ENCODE results near the gene DDX59.

DDX59 gene

GRCh38 chr1:200669314-200670241 is at the start of gene DDX59:
DDX59 (minus strand) TSS chr1:200669907; CDS start chr1:200666740, 3,167 bp downstream.
- Histone ChIP-seq H3K27me3 (ENCODE audit: insufficient read depth, low read length) (no peaks in the 10 kb centered on the region), H3K4me3 (ENCODE audit: low read length) (peak within 1 kb of the TSS; percentile 81), H3K36me3 (ENCODE audit: insufficient read depth, low read depth, low read length) (peaks cover 18% of the 10 kb centered on the region), H3K27ac (ENCODE audit: low read length) (peak within 1 kb of the TSS; percentile 57), H3K9me3 (ENCODE audit: insufficient read depth, low read depth, low read length) (no peaks in the 10 kb centered on the region), H3K4me1 (ENCODE audit: insufficient read depth, low read length) (peaks cover 19% of the 10 kb centered on the region), H3K9ac (ENCODE audit: low read depth, low read length) (peak within 1 kb of the TSS; percentile 93)

GRCh38 chr1:200714504-200715187 is 44.9 kb upstream of the DDX59 start:
- H3K4me3 ChIP-seq (ENCODE audit: low read length): no peak overlapping the region

GRCh38 chr1:200710166-200710565 is 40.5 kb upstream of the DDX59 start:
- Histone ChIP-seq H3K9ac (ENCODE audit: low read depth, low read length) (no peak overlapping the region), H3K9me3 (ENCODE audit: insufficient read depth, low read depth, low read length) (no peaks in the 10 kb centered on the region), H3K36me3 (ENCODE audit: insufficient read depth, low read depth, low read length) (no peaks in the 10 kb centered on the region), H3K27me3 (ENCODE audit: insufficient read depth, low read length) (no peaks in the 10 kb centered on the region), H3K4me3 (ENCODE audit: low read length) (no peak overlapping the region), H3K27ac (ENCODE audit: low read length) (no peak overlapping the region), H3K4me1 (ENCODE audit: insufficient read depth, low read length) (no peaks in the 10 kb centered on the region)

More at GRCh38 chr1:200714504-200715187, 44.9 kb upstream of the DDX59 start:
- H3K36me3 ChIP-seq (ENCODE audit: insufficient read depth, low read depth, low read length): no peaks in the 10 kb centered on the region
- no peak overlapping the region for H3K9ac ChIP-seq (ENCODE audit: low read depth, low read length)
- no peaks in the 10 kb centered on the region for H3K4me1 ChIP-seq (ENCODE audit: insufficient read depth, low read length)
- no peaks in the 10 kb centered on the region for H3K9me3 ChIP-seq (ENCODE audit: insufficient read depth, low read depth, low read length)
- H3K27me3 ChIP-seq (ENCODE audit: insufficient read depth, low read length): no peaks in the 10 kb centered on the region
- H3K27ac ChIP-seq (ENCODE audit: low read length): no peak overlapping the region

GRCh38 chr1:200708769-200709168 is 39.1 kb upstream of the DDX59 start:
- H3K9me3 ChIP-seq (ENCODE audit: insufficient read depth, low read depth, low read length): no peaks in the 10 kb centered on the region
- no peaks in the 10 kb centered on the region for H3K27me3 ChIP-seq (ENCODE audit: insufficient read depth, low read length)
- no peak overlapping the region for H3K4me3 ChIP-seq (ENCODE audit: low read length)
- no peaks in the 10 kb centered on the region for H3K4me1 ChIP-seq (ENCODE audit: insufficient read depth, low read length)
- H3K27ac ChIP-seq (ENCODE audit: low read length): no peak overlapping the region
- no peaks in the 10 kb centered on the region for H3K36me3 ChIP-seq (ENCODE audit: insufficient read depth, low read depth, low read length)
- no peak overlapping the region for H3K9ac ChIP-seq (ENCODE audit: low read depth, low read length)

GRCh38 chr1:200708161-200708560 is 38.5 kb upstream of the DDX59 start:
- H3K9ac ChIP-seq (ENCODE audit: low read depth, low read length): no peak overlapping the region
- no peaks in the 10 kb centered on the region for H3K27me3 ChIP-seq (ENCODE audit: insufficient read depth, low read length)
- H3K4me3 ChIP-seq (ENCODE audit: low read length): no peak overlapping the region
- no peaks in the 10 kb centered on the region for H3K36me3 ChIP-seq (ENCODE audit: insufficient read depth, low read depth, low read length)
- no peak overlapping the region for H3K27ac ChIP-seq (ENCODE audit: low read length)
- no peaks in the 10 kb centered on the region for H3K4me1 ChIP-seq (ENCODE audit: insufficient read depth, low read length)
- H3K9me3 ChIP-seq (ENCODE audit: insufficient read depth, low read depth, low read length): no peaks in the 10 kb centered on the region

GRCh38 chr1:200707116-200707515 is 37.4 kb upstream of the DDX59 start:
- Histone ChIP-seq H3K36me3 (ENCODE audit: insufficient read depth, low read depth, low read length) (no peaks in the 10 kb centered on the region), H3K4me1 (ENCODE audit: insufficient read depth, low read length) (no peaks in the 10 kb centered on the region), H3K27ac (ENCODE audit: low read length) (no peak overlapping the region), H3K27me3 (ENCODE audit: insufficient read depth, low read length) (no peaks in the 10 kb centered on the region), H3K9me3 (ENCODE audit: insufficient read depth, low read depth, low read length) (no peaks in the 10 kb centered on the region), H3K9ac (ENCODE audit: low read depth, low read length) (no peak overlapping the region), H3K4me3 (ENCODE audit: low read length) (no peak overlapping the region)

GRCh38 chr1:200706111-200706814 is 36.6 kb upstream of the DDX59 start:
- Histone ChIP-seq H3K27ac (ENCODE audit: low read length) (no peak overlapping the region), H3K9me3 (ENCODE audit: insufficient read depth, low read depth, low read length) (no peaks in the 10 kb centered on the region), H3K9ac (ENCODE audit: low read depth, low read length) (no peak overlapping the region), H3K27me3 (ENCODE audit: insufficient read depth, low read length) (no peaks in the 10 kb centered on the region), H3K36me3 (ENCODE audit: insufficient read depth, low read depth, low read length) (no peaks in the 10 kb centered on the region), H3K4me3 (ENCODE audit: low read length) (no peak overlapping the region), H3K4me1 (ENCODE audit: insufficient read depth, low read length) (no peaks in the 10 kb centered on the region)

- H3K27ac ChIP-seq (ENCODE audit: low read length): no peak overlapping the region
- H3K36me3 ChIP-seq (ENCODE audit: insufficient read depth, low read depth, low read length): no peaks in the 10 kb centered on the region
- no peaks in the 10 kb centered on the region for H3K4me1 ChIP-seq (ENCODE audit: insufficient read depth, low read length)
- H3K27me3 ChIP-seq (ENCODE audit: insufficient read depth, low read length): no peaks in the 10 kb centered on the region
- H3K9ac ChIP-seq (ENCODE audit: low read depth, low read length): no peak overlapping the region
- H3K9me3 ChIP-seq (ENCODE audit: insufficient read depth, low read depth, low read length): no peaks in the 10 kb centered on the region
- no peak overlapping the region for H3K4me3 ChIP-seq (ENCODE audit: low read length)
Observed at GRCh38 chr1:200704986-200705500, 35.3 kb upstream of the DDX59 start.

- Histone ChIP-seq H3K9me3 (ENCODE audit: insufficient read depth, low read depth, low read length) (no peaks in the 10 kb centered on the region), H3K4me1 (ENCODE audit: insufficient read depth, low read length) (no peaks in the 10 kb centered on the region), H3K36me3 (ENCODE audit: insufficient read depth, low read depth, low read length) (no peaks in the 10 kb centered on the region), H3K27ac (ENCODE audit: low read length) (no peak overlapping the region), H3K9ac (ENCODE audit: low read depth, low read length) (no peak overlapping the region), H3K4me3 (ENCODE audit: low read length) (no peak overlapping the region), H3K27me3 (ENCODE audit: insufficient read depth, low read length) (no peaks in the 10 kb centered on the region)
Observed at GRCh38 chr1:200699871-200700270, 30.2 kb upstream of the DDX59 start.

- Histone ChIP-seq H3K9ac (ENCODE audit: low read depth, low read length) (no peak overlapping the region), H3K27me3 (ENCODE audit: insufficient read depth, low read length) (no peaks in the 10 kb centered on the region), H3K9me3 (ENCODE audit: insufficient read depth, low read depth, low read length) (no peaks in the 10 kb centered on the region), H3K4me3 (ENCODE audit: low read length) (no peak overlapping the region), H3K4me1 (ENCODE audit: insufficient read depth, low read length) (no peaks in the 10 kb centered on the region), H3K36me3 (ENCODE audit: insufficient read depth, low read depth, low read length) (no peaks in the 10 kb centered on the region), H3K27ac (ENCODE audit: low read length) (no peak overlapping the region)
Observed at GRCh38 chr1:200694738-200695137, 25.0 kb upstream of the DDX59 start.

GRCh38 chr1:200693327-200693726 is 23.6 kb upstream of the DDX59 start:
- no peaks in the 10 kb centered on the region for H3K4me1 ChIP-seq (ENCODE audit: insufficient read depth, low read length)
- H3K27me3 ChIP-seq (ENCODE audit: insufficient read depth, low read length): no peaks in the 10 kb centered on the region
- H3K27ac ChIP-seq (ENCODE audit: low read length): no peak overlapping the region
- no peak overlapping the region for H3K4me3 ChIP-seq (ENCODE audit: low read length)
- no peak overlapping the region for H3K9ac ChIP-seq (ENCODE audit: low read depth, low read length)
- H3K36me3 ChIP-seq (ENCODE audit: insufficient read depth, low read depth, low read length): no peaks in the 10 kb centered on the region
- no peaks in the 10 kb centered on the region for H3K9me3 ChIP-seq (ENCODE audit: insufficient read depth, low read depth, low read length)
